ENCODE results near the gene PRAF2. TPM values are rescaled to one million over a fixed set of nuclear protein-coding genes. Genes with fewer than 3 reads are reported as not detected.

The PRAF2 gene
- total and polyA plus RNA-seq, 9 of the 15 experiments (the other 6 are each of a cell fraction or from before 2014, with no cell fraction given) = 0.24 to 5.7 (median 2.0) TPM

DNA sequence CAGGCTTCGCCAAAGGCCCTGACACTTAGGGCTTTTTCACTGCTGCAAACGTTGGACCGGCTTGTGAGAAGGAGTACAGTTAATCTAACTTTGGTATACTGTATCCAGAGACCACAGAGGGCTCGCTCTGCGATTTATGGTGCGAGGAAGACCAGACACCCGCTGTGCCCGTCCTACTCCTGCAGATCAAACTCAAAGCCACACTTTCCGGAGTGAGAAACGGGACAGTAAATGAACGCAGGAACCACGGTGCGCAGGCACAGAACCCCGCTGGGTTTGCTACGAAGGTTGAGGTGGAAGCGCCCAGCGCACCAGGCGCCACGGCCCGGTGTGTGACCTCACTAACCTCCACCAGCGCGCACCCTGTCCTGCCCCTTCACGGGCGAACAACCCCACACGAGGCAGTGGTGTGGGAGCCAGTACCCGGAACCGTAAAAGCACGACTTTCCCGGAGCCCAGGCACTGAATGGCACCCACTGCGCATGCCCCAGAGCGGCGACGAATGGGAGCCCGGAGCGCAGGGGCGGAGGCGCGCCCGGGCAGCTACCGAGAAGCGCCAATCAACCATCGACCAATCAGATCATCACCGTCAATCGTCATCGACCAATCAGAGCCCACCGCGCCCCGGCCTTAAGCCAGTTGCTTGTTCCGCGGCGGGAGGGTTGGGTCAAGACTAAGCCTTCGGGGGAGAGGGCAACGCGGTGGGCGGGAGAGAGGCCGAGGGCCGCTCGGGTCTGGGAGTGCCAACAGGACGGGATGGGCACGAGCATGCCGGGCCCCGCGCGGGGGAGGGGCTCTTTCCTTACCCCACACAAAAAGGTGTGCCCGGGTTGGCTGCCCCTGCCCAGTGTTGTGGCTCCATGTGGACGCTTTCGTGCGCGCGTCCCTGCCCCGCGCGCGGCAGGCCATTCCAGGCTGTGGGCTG lies 27.2 kb upstream of the PRAF2 start (continued):
- TF ChIP-seq, protein P1, sequence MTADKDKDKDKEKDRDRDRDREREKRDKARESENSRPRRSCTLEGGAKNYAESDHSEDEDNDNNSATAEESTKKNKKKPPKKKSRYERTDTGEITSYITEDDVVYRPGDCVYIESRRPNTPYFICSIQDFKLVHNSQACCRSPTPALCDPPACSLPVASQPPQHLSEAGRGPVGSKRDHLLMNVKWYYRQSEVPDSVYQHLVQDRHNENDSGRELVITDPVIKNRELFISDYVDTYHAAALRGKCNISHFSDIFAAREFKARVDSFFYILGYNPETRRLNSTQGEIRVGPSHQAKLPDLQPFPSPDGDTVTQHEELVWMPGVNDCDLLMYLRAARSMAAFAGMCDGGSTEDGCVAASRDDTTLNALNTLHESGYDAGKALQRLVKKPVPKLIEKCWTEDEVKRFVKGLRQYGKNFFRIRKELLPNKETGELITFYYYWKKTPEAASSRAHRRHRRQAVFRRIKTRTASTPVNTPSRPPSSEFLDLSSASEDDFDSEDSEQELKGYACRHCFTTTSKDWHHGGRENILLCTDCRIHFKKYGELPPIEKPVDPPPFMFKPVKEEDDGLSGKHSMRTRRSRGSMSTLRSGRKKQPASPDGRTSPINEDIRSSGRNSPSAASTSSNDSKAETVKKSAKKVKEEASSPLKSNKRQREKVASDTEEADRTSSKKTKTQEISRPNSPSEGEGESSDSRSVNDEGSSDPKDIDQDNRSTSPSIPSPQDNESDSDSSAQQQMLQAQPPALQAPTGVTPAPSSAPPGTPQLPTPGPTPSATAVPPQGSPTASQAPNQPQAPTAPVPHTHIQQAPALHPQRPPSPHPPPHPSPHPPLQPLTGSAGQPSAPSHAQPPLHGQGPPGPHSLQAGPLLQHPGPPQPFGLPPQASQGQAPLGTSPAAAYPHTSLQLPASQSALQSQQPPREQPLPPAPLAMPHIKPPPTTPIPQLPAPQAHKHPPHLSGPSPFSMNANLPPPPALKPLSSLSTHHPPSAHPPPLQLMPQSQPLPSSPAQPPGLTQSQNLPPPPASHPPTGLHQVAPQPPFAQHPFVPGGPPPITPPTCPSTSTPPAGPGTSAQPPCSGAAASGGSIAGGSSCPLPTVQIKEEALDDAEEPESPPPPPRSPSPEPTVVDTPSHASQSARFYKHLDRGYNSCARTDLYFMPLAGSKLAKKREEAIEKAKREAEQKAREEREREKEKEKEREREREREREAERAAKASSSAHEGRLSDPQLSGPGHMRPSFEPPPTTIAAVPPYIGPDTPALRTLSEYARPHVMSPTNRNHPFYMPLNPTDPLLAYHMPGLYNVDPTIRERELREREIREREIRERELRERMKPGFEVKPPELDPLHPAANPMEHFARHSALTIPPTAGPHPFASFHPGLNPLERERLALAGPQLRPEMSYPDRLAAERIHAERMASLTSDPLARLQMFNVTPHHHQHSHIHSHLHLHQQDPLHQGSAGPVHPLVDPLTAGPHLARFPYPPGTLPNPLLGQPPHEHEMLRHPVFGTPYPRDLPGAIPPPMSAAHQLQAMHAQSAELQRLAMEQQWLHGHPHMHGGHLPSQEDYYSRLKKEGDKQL (CRISPR knock-in tag; IDR thresholded peaks at IDR 0.05; ENCODE audit: borderline replicate concordance) = no peak
- TF ChIP-seq, protein P2, sequence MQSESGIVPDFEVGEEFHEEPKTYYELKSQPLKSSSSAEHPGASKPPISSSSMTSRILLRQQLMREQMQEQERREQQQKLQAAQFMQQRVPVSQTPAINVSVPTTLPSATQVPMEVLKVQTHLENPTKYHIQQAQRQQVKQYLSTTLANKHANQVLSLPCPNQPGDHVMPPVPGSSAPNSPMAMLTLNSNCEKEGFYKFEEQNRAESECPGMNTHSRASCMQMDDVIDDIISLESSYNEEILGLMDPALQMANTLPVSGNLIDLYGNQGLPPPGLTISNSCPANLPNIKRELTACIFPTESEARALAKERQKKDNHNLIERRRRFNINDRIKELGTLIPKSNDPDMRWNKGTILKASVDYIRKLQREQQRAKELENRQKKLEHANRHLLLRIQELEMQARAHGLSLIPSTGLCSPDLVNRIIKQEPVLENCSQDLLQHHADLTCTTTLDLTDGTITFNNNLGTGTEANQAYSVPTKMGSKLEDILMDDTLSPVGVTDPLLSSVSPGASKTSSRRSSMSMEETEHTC (IDR thresholded peaks at IDR 0.05) = no peak
- TF ChIP-seq ZNF133 (CRISPR knock-in tag; IDR thresholded peaks at IDR 0.05) = no peak
- TF ChIP-seq, protein P3, sequence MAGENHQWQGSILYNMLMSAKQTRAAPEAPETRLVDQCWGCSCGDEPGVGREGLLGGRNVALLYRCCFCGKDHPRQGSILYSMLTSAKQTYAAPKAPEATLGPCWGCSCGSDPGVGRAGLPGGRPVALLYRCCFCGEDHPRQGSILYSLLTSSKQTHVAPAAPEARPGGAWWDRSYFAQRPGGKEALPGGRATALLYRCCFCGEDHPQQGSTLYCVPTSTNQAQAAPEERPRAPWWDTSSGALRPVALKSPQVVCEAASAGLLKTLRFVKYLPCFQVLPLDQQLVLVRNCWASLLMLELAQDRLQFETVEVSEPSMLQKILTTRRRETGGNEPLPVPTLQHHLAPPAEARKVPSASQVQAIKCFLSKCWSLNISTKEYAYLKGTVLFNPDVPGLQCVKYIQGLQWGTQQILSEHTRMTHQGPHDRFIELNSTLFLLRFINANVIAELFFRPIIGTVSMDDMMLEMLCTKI (IDR thresholded peaks at IDR 0.05; ENCODE audit: partially characterized antibody) = no peak
- no peak for TF ChIP-seq IRF2 (CRISPR knock-in tag; IDR thresholded peaks at IDR 0.05)
- TF ChIP-seq, protein P4, sequence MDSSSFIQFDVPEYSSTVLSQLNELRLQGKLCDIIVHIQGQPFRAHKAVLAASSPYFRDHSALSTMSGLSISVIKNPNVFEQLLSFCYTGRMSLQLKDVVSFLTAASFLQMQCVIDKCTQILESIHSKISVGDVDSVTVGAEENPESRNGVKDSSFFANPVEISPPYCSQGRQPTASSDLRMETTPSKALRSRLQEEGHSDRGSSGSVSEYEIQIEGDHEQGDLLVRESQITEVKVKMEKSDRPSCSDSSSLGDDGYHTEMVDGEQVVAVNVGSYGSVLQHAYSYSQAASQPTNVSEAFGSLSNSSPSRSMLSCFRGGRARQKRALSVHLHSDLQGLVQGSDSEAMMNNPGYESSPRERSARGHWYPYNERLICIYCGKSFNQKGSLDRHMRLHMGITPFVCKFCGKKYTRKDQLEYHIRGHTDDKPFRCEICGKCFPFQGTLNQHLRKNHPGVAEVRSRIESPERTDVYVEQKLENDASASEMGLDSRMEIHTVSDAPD (CRISPR knock-in tag; IDR thresholded peaks at IDR 0.05) = no peak
- TF ChIP-seq, protein P5, sequence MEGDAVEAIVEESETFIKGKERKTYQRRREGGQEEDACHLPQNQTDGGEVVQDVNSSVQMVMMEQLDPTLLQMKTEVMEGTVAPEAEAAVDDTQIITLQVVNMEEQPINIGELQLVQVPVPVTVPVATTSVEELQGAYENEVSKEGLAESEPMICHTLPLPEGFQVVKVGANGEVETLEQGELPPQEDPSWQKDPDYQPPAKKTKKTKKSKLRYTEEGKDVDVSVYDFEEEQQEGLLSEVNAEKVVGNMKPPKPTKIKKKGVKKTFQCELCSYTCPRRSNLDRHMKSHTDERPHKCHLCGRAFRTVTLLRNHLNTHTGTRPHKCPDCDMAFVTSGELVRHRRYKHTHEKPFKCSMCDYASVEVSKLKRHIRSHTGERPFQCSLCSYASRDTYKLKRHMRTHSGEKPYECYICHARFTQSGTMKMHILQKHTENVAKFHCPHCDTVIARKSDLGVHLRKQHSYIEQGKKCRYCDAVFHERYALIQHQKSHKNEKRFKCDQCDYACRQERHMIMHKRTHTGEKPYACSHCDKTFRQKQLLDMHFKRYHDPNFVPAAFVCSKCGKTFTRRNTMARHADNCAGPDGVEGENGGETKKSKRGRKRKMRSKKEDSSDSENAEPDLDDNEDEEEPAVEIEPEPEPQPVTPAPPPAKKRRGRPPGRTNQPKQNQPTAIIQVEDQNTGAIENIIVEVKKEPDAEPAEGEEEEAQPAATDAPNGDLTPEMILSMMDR (IDR thresholded peaks at IDR 0.05 in 2 of 3, conservative IDR thresholded peaks at IDR 0.05 in 1 of 3; ENCODE audit: insufficient read depth in 2 of 3, low read depth in 1 of 3, low read length in 3 of 3) = no peak
- TF ChIP-seq SOX6 (IDR thresholded peaks at IDR 0.05) = no peak
- peak; percentile 71 for TF ChIP-seq HNRNPLL (IDR thresholded peaks at IDR 0.05; ENCODE audit: low read depth, low read length, poor library complexity, severe bottlenecking)
- no peak for TF ChIP-seq SIRT6 (IDR thresholded peaks at IDR 0.05; ENCODE audit: low read depth, low read length)
- peak; percentile 92 for TF ChIP-seq POLR2G (IDR thresholded peaks at IDR 0.05; ENCODE audit: low read depth, low read length)
- TF ChIP-seq, protein P6, sequence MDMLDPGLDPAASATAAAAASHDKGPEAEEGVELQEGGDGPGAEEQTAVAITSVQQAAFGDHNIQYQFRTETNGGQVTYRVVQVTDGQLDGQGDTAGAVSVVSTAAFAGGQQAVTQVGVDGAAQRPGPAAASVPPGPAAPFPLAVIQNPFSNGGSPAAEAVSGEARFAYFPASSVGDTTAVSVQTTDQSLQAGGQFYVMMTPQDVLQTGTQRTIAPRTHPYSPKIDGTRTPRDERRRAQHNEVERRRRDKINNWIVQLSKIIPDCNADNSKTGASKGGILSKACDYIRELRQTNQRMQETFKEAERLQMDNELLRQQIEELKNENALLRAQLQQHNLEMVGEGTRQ (CRISPR knock-in tag; IDR thresholded peaks at IDR 0.05) = no peak
- peak; percentile 78 for TF ChIP-seq EP400 (IDR thresholded peaks at IDR 0.05)
